A673 (cell line): ENCODE data around the gene EYA4. TPM values are rescaled to one million over a fixed set of nuclear protein-coding genes. Genes with fewer than 3 reads are reported as not detected.

Source experiments
- BruUV-seq: library from RNA; stranded (reverse); fragments of 400-500 nt; replicated peaks from 2 replicates; lab custom pipeline; 2021; lab: Mats Ljungman, UMichigan
- CTCF ChIA-PET: fragments of 300-600 bp; sonication (Branson Sonifier 250); formaldehyde crosslinking; loops from one replicate; lab custom pipeline; 2022; ENCODE audit warnings: antibody characterized with exemption; lab: Charles Lee
- POLR2A ChIA-PET: fragments of 300-600 bp; sonication (Branson Sonifier 250); formaldehyde crosslinking; loops from one replicate; lab custom pipeline; 2022; ENCODE audit warnings: antibody characterized with exemption; ENCODE audit not compliant: low non-redundant PET; lab: Charles Lee
- DNase-seq: peaks from one replicate; pipeline ENCODE4 v3.0.0-alpha.2; 2015; ENCODE audit warnings: low spot score
- H3K27ac ChIP-seq: fragments of 200-600 bp; sonication (generic); 2 replicates; pipeline ENCODE4 v1.5.1; 2016; ENCODE audit warnings: mixed run types, low read depth, mild to moderate bottlenecking, mixed read lengths, antibody characterized with exemption, low read length; ENCODE audit not compliant: poor library complexity, severe bottlenecking
- H3K27me3 ChIP-seq: fragments of 200-600 bp; sonication (generic); replicated peaks from 2 replicates; pipeline ENCODE4 v1.6.1; 2017; ENCODE audit warnings: mixed run types, low read depth, mild to moderate bottlenecking, mixed read lengths, antibody characterized with exemption, low read length; ENCODE audit not compliant: insufficient read depth, poor library complexity
- H3K36me3 ChIP-seq: fragments of 200-600 bp; sonication (generic); 2 replicates; pipeline ENCODE4 v1.6.1; 2016; ENCODE audit warnings: mixed run types, mild to moderate bottlenecking, mixed read lengths, antibody characterized with exemption, low read length; ENCODE audit not compliant: insufficient read depth, poor library complexity, severe bottlenecking
- H3K4me1 ChIP-seq: fragments of 200-600 bp; sonication (generic); 2 replicates; pipeline ENCODE4 v1.6.1; 2017; ENCODE audit warnings: mixed run types, mild to moderate bottlenecking, mixed read lengths, antibody characterized with exemption, low read length; ENCODE audit not compliant: insufficient read depth, poor library complexity, severe bottlenecking
- H3K4me3 ChIP-seq: fragments of 200-600 bp; sonication (generic); 2 replicates; pipeline ENCODE4 v1.5.1; 2016; ENCODE audit warnings: low read depth, mixed run types, mild to moderate bottlenecking, mixed read lengths, low read length; ENCODE audit not compliant: poor library complexity, severe bottlenecking
- H3K9me3 ChIP-seq: fragments of 200-600 bp; sonication (generic); 2 replicates; pipeline ENCODE4 v1.6.1; 2016; ENCODE audit warnings: mixed run types, low read depth, mild to moderate bottlenecking, mixed read lengths, antibody characterized with exemption, low read length; ENCODE audit not compliant: poor library complexity, severe bottlenecking
- EZH2 ChIP-seq: fragments of 200-600 bp; sonication (generic); IDR thresholded peaks from 2 replicates; pipeline ENCODE4 v1.6.1; 2017; ENCODE audit warnings: borderline replicate concordance, low read depth, mild to moderate bottlenecking, mixed read lengths, antibody characterized with exemption, low read length; ENCODE audit not compliant: poor library complexity, severe bottlenecking
- intact Hi-C: fragments of 100-400 bp; cut with micrococcal nuclease; formaldehyde crosslinking; loops from one replicate; pipeline ENCODE4 v1.10.0; 2022; ENCODE audit not compliant: unreplicated experiment
- total RNA-seq: library from RNA; stranded (reverse); gene quantifications from 2 replicates; pipeline ENCODE4 v1.2.3, GENCODE V29; 2021
- TF ChIP-seq, protein P1 (sequence below): fragments of 300-800, 200-600 bp; sonication (generic); conservative IDR thresholded peaks from 2 replicates; pipeline ENCODE4 v1.5.1; 2017; ENCODE audit warnings: low read depth, mild to moderate bottlenecking, antibody characterized with exemption, low read length, moderate library complexity, mixed read lengths

Gene EYA4
- total RNA-seq, 1 experiment from 2014 or later = 1.3 TPM

- Histone ChIP-seq H3K27me3 (no peaks in the 10 kb centered on the region), H3K4me3 (no peak overlapping the region), H3K4me1 (no peaks in the 10 kb centered on the region), H3K27ac (no peak overlapping the region), H3K9me3 (no peaks in the 10 kb centered on the region), H3K36me3 (no peaks in the 10 kb centered on the region)
- intact Hi-C loops = no loop called here
- no peak for TF ChIP-seq EZH2
- TF ChIP-seq, protein P1, sequence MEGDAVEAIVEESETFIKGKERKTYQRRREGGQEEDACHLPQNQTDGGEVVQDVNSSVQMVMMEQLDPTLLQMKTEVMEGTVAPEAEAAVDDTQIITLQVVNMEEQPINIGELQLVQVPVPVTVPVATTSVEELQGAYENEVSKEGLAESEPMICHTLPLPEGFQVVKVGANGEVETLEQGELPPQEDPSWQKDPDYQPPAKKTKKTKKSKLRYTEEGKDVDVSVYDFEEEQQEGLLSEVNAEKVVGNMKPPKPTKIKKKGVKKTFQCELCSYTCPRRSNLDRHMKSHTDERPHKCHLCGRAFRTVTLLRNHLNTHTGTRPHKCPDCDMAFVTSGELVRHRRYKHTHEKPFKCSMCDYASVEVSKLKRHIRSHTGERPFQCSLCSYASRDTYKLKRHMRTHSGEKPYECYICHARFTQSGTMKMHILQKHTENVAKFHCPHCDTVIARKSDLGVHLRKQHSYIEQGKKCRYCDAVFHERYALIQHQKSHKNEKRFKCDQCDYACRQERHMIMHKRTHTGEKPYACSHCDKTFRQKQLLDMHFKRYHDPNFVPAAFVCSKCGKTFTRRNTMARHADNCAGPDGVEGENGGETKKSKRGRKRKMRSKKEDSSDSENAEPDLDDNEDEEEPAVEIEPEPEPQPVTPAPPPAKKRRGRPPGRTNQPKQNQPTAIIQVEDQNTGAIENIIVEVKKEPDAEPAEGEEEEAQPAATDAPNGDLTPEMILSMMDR = no peak
- POLR2A ChIA-PET = no interaction called here
- CTCF ChIA-PET = no interaction called here
- BruUV-seq = no TSS peak
- DNase-seq = no peak
These were observed 246.0 kb downstream of the EYA4 start for GRCh38 chr6:133487174-133487573.

DNA sequence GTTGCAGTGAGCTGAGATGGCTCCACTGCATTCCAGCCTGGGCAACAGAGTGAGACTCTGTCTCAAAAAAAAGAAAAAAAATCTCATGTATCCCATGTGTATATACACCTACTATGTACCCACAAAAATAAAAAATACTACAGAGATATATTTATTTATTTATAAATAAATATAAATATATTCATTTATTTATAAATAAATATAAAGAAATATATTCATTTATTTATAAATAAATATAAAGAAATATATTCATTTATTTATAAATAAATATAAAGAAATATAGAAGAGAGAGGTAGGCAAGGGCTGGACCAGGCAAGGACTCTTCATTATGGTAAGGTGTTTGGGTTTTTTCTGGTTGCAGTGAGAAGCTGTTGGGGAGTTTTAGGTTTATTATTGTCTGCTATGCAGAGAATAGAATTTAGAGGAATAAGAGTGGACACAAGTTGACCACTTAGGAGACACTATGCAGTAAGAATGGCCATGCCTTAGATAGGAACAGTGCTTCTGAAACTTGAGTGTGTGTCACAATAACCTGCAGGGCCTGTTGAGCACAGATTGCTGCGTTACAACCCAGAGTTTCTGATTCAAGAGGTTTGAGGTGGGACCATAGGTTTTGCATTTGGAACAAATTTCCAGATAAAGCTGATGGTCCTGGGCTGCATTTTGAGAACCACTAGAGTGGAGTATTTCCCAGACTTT, 254.2 kb downstream of the EYA4 start:
- Histone ChIP-seq H3K4me1 (no peaks in the 10 kb centered on the region), H3K4me3 (no peak overlapping the region), H3K36me3 (no peaks in the 10 kb centered on the region), H3K27ac (no peak overlapping the region), H3K27me3 (no peaks in the 10 kb centered on the region), H3K9me3 (no peaks in the 10 kb centered on the region)
- intact Hi-C loops = no loop called here
- TF ChIP-seq EZH2 = no peak
- TF ChIP-seq, protein P1 = no peak
- BruUV-seq = no TSS peak
- ChIA-PET CTCF (no interaction called here), POLR2A (no interaction called here)
- DNase-seq = no peak

DNA sequence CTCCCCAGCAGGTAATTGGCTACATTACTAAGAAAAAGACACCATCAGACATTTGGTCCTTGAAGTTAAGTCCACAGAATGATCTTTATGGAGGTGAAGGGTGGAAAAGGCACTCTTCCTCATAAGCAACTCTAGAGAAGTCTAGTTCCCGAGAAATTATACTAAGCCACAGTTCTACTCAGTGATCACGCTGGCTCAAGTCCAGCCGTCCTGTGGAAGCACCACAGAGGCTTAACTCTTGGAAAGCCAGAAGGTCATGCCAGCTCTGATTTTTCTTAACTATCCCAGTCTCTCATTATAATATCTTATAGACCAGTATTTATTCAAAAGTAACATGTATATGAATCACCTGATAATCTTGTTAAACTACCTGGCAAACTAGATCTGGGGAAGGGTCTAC, 258.5 kb downstream of the EYA4 start:
- H3K9me3 ChIP-seq = no peaks in the 10 kb centered on the region
- H3K27me3 ChIP-seq = no peaks in the 10 kb centered on the region
- peaks cover 31% of the 10 kb centered on the region for H3K4me1 ChIP-seq
- H3K36me3 ChIP-seq = no peaks in the 10 kb centered on the region
- H3K27ac ChIP-seq = no peak overlapping the region
- intact Hi-C loops = no loop called here
- DNase-seq = no peak
- H3K4me3 ChIP-seq = no peak overlapping the region
- CTCF ChIA-PET = no interaction called here
- TF ChIP-seq, protein P1 = no peak
- TF ChIP-seq EZH2 = no peak
- BruUV-seq = no TSS peak
- POLR2A ChIA-PET = no interaction called here
